SU-DHL-6 (cell line): ENCODE data around the gene ZNF281.

Experiments
- CTCF ChIP-seq: fragments of 200-600 bp; sonication (generic); IDR thresholded peaks from one replicate; pipeline ENCODE4 v1.5.1; 2017; ENCODE audit warnings: antibody characterized with exemption, mild to moderate bottlenecking, low read length, moderate library complexity; ENCODE audit not compliant: insufficient read depth, poor library complexity, severe bottlenecking
- EZH2phosphoT487 ChIP-seq: fragments of 200-600 bp; sonication (generic), shearing (Covaris generic); conservative IDR thresholded peaks from 2 replicates; pipeline ENCODE4 v1.6.1; 2018; ENCODE audit warnings: mild to moderate bottlenecking, antibody characterized with exemption, low read length, moderate library complexity, mixed read lengths

GRCh38 chr1:200401708-200402107 lies 8.1 kb downstream of the ZNF281 start:
- TF ChIP-seq CTCF (no peak), EZH2phosphoT487 (no peak)
